Stimulated activated CD8-positive, alpha-beta memory T cell treated with anti-CD3 and anti-CD28 coated beads, Interleukin-7, amount 100 ng/mL, for 48 hours (primary cell): ENCODE measurements around the gene EWSR1.
A peak's percentile ranks its signal among the peaks of the same experiment; 100 is the strongest.

ENCODE experiments used
- DNase-seq, 2 donors: peaks; one replicate each; pipeline ENCODE4 v3.0.0-alpha.2; 2020; ENCODE audit warnings: low read depth in 1 of 2; ENCODE audit errors: extremely low read depth in 1 of 2

EWSR1 gene

GRCh38 chr22:29302681-29303465, 34.8 kb downstream of the EWSR1 start:
- DNase-seq = no peak

GRCh38 chr22:29305836-29306174, 37.7 kb downstream of the EWSR1 start:
- no peak for DNase-seq

GRCh38 chr22:29306175-29306834, 38.2 kb downstream of the EWSR1 start, which contains the start of gene GAS2L1:
Gene GAS2L1 (plus strand): TSS chr22:29306650. CDS start chr22:29308106, 1,456 bp downstream.
- DNase-seq = peak in 1 of 2 donors; percentile 25

- no peak for DNase-seq
These were observed 38.9 kb downstream of the EWSR1 start for GRCh38 chr22:29306835-29307595.

- no peak for DNase-seq
These were observed 39.6 kb downstream of the EWSR1 start for GRCh38 chr22:29307596-29308147.

- DNase-seq = no peak
These were observed 40.2 kb downstream of the EWSR1 start for GRCh38 chr22:29308148-29308790.

- peak in 1 of 2 donors; percentile 39 for DNase-seq
These were observed 40.8 kb downstream of the EWSR1 start for GRCh38 chr22:29308791-29309262.

GRCh38 chr22:29309332-29310064, 41.4 kb downstream of the EWSR1 start:
- no peak for DNase-seq

- DNase-seq = no peak
These were observed 42.2 kb downstream of the EWSR1 start for GRCh38 chr22:29310065-29310862.

- peak; percentile 54 for DNase-seq
These were observed 42.8 kb downstream of the EWSR1 start for GRCh38 chr22:29310863-29311339.

- no peak for DNase-seq
These were observed 43.6 kb downstream of the EWSR1 start for GRCh38 chr22:29311464-29312217.

- DNase-seq = no peak
These were observed 44.4 kb downstream of the EWSR1 start for GRCh38 chr22:29312218-29313125.

- no peak for DNase-seq
These were observed 45.1 kb downstream of the EWSR1 start for GRCh38 chr22:29313126-29313575.

GRCh38 chr22:29313576-29314466, 45.8 kb downstream of the EWSR1 start:
- DNase-seq = no peak

- no peak for DNase-seq
These were observed 46.6 kb downstream of the EWSR1 start for GRCh38 chr22:29314537-29315285.
